OCI-LY3 (cell line): Measurements from ENCODE around the gene MGST2.
A peak's percentile ranks its signal among the peaks of the same experiment; 100 is the strongest.

Experiments
- H2AFZ ChIP-seq: fragments of 200-600, 300-600 bp; shearing (Covaris generic); 2 replicates; pipeline ENCODE4 v1.6.0; 2014; ENCODE audit warnings: antibody characterized with exemption, low read depth, low read length
- H3K27ac ChIP-seq: fragments of 200-600, 300-600 bp; sonication (generic); 2 replicates; pipeline ENCODE4 v1.5.1; 2014; ENCODE audit warnings: mild to moderate bottlenecking, low read length, moderate library complexity, mixed read lengths
- H3K27me3 ChIP-seq: fragments of 200-600, 300-600 bp; sonication (generic); 2 replicates; pipeline ENCODE4 v1.6.1; 2014; ENCODE audit warnings: low read depth, low read length, mixed read lengths
- H3K36me3 ChIP-seq: fragments of 200-600, 300-600 bp; sonication (generic); replicated peaks from 2 replicates; pipeline ENCODE3; 2014; ENCODE audit warnings: low read depth, low read length, mixed read lengths
- H3K4me1 ChIP-seq: fragments of 300-600, 200-600 bp; sonication (generic); 2 replicates; pipeline ENCODE4 v1.6.1; 2014; ENCODE audit warnings: low read length, mixed read lengths
- H3K4me2 ChIP-seq: fragments of 200-600, 300-600 bp; sonication (generic); 2 replicates; pipeline ENCODE4 v1.6.1; 2014; ENCODE audit warnings: low read length, mixed read lengths
- H3K4me3 ChIP-seq: fragments of 300-600, 200-600 bp; sonication (generic); 2 replicates; pipeline ENCODE4 v1.5.1; 2014; ENCODE audit warnings: antibody characterized with exemption, mild to moderate bottlenecking, low read length, moderate library complexity
- H3K79me2 ChIP-seq: fragments of 300-600, 200-600 bp; shearing (Covaris generic); 2 replicates; pipeline ENCODE4 v1.6.1; 2014; ENCODE audit warnings: mild to moderate bottlenecking, low read length, mixed read lengths
- H3K9ac ChIP-seq: fragments of 300-600, 200-600 bp; shearing (Covaris generic); 2 replicates; pipeline ENCODE4 v1.6.0; 2014; ENCODE audit warnings: mild to moderate bottlenecking, low read length, moderate library complexity
- H3K9me3 ChIP-seq: fragments of 200-600, 300-600 bp; shearing (Covaris generic); 2 replicates; pipeline ENCODE4 v1.6.1; 2014; ENCODE audit warnings: low read length, mixed read lengths; ENCODE audit not compliant: insufficient read depth
- H4K20me1 ChIP-seq: fragments of 200-600, 300-600 bp; sonication (generic); 2 replicates; pipeline ENCODE4 v1.6.1; 2016; ENCODE audit warnings: low read length, mixed read lengths; ENCODE audit not compliant: insufficient read depth
- CTCF ChIP-seq: fragments of 200-600, 300-600 bp; sonication (generic); IDR thresholded peaks from 2 replicates; pipeline ENCODE4 v1.5.1; 2014; ENCODE audit warnings: antibody characterized with exemption, low read length, low read depth
- EZH2phosphoT487 ChIP-seq: fragments of 200-600 bp; shearing (Covaris generic); IDR thresholded peaks from 2 replicates; pipeline ENCODE4 v1.6.1; 2018; ENCODE audit warnings: antibody characterized with exemption, mixed run types, low read depth

The MGST2 gene

DNA sequence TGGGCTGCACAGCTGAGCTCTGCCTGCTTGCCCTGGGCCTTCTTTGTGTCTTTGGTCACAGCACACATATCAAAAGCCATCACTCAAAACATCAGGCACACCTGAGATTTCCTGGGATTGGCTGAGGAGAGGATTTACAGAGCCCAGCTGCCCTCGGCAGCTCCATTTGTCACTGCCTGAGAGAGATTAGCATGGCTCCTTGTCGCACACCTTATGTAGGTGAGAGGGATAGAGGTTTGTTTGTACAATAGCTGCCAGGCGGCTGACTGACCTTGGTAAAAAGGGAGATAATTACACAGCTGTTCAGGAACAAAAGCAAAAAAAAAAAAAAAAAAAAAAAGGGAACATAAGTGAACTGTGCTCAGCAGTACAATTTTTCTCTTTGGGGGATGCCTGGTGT is 63.2 kb downstream of the MGST2 start:
- H3K36me3 ChIP-seq: no peaks in the 10 kb centered on the region
- no peaks in the 10 kb centered on the region for H3K9me3 ChIP-seq
- H3K4me3 ChIP-seq: no peak overlapping the region
- H3K9ac ChIP-seq: no peak overlapping the region
- no peak overlapping the region for H3K4me2 ChIP-seq
- H3K79me2 ChIP-seq: no peaks in the 10 kb centered on the region
- H2AFZ ChIP-seq: no peak overlapping the region
- H3K4me1 ChIP-seq: 0 out of 2 replicates have a peak, but pooled peaks cover 5% of the 10 kb centered on the region
- peaks cover 40% of the 10 kb centered on the region for H3K27me3 ChIP-seq
- H3K27ac ChIP-seq: no peak overlapping the region
- H4K20me1 ChIP-seq: no peaks in the 10 kb centered on the region
- no peak for TF ChIP-seq EZH2phosphoT487
- TF ChIP-seq CTCF: no peak

- TF ChIP-seq CTCF (no peak), EZH2phosphoT487 (no peak)
- no peak overlapping the region for H3K9ac ChIP-seq
- no peak overlapping the region for H3K27ac ChIP-seq
- no peak overlapping the region for H2AFZ ChIP-seq
- no peak overlapping the region for H3K4me2 ChIP-seq
- H3K79me2 ChIP-seq: no peaks in the 10 kb centered on the region
- H3K36me3 ChIP-seq: no peaks in the 10 kb centered on the region
- H3K27me3 ChIP-seq: peaks cover 24% of the 10 kb centered on the region
- peaks cover 10% of the 10 kb centered on the region for H3K4me1 ChIP-seq
- H3K9me3 ChIP-seq: no peaks in the 10 kb centered on the region
- no peak overlapping the region for H3K4me3 ChIP-seq
- H4K20me1 ChIP-seq: no peaks in the 10 kb centered on the region
Measured at GRCh38 chr4:139732991-139733570, 67.5 kb downstream of the MGST2 start.

DNA sequence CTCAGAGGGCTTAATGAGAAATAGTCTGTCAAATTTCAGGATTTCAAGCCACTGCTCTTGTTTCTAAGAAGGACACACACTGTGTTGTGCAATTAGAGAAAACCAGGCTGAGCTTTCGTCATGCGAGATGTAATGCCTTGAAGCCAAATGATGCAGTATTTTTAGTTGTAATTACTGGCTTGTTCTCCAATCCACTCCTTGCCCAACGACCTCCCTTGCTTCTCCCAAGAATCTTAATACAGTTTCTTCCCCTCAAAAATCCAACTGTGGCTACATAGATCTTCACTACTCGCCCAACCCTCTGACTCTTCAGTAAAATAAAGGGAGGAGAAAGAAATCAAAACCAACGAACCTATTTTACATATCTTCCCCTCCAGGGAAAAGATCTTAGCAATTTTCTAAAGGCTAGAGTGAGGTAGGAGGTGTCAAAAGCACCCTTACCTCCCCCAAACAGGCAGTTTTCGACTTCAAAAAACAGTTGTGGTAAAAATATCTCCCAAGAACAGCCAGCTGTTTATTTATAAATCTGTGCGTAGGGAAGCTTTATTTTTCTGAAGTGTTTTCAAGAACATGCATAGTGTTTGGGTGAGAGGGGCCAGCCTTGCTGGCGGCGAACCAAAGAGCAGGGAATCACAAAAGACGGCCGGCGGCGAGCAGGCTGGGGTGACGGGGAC is 68.7 kb downstream of the MGST2 start:
- H3K79me2 ChIP-seq: no peaks in the 10 kb centered on the region
- peak overlapping the region; percentile 48; the same call in 1 of the 2 replicates for H2AFZ ChIP-seq
- peak overlapping the region; percentile 70 for H3K4me2 ChIP-seq
- TF ChIP-seq EZH2phosphoT487 (no peak), CTCF (no peak)
- peaks cover 24% of the 10 kb centered on the region for H3K27me3 ChIP-seq
- peak overlapping the region; percentile 66 for H3K4me3 ChIP-seq
- no peaks in the 10 kb centered on the region for H3K36me3 ChIP-seq
- 0 out of 2 replicates have a peak overlapping the region, but pooled peaks have one; percentile 3 for H3K9ac ChIP-seq
- H3K9me3 ChIP-seq: no peaks in the 10 kb centered on the region
- H4K20me1 ChIP-seq: no peaks in the 10 kb centered on the region
- H3K4me1 ChIP-seq: peaks cover 10% of the 10 kb centered on the region
- no peak overlapping the region for H3K27ac ChIP-seq

- Histone ChIP-seq H3K79me2 (no peaks in the 10 kb centered on the region), H3K4me1 (peaks cover 10% of the 10 kb centered on the region), H3K27me3 (peaks cover 24% of the 10 kb centered on the region), H3K27ac (no peak overlapping the region), H3K4me2 (peak overlapping the region; percentile 70), H4K20me1 (no peaks in the 10 kb centered on the region), H2AFZ (peak overlapping the region; percentile 48; the same call in 1 of the 2 replicates), H3K9ac (no peak overlapping the region), H3K36me3 (no peaks in the 10 kb centered on the region), H3K4me3 (peak overlapping the region; percentile 66), H3K9me3 (no peaks in the 10 kb centered on the region)
- no peak for TF ChIP-seq EZH2phosphoT487
- TF ChIP-seq CTCF: peak; percentile 76
Measured at GRCh38 chr4:139734875-139735380, 69.3 kb downstream of the MGST2 start.
